Loucy (cell line): Measurements from ENCODE around the gene RPRD1A.

Source experiments
- H2AFZ ChIP-seq: fragments of 200-600 bp; sonication (generic); 2 replicates; pipeline ENCODE4 v1.6.0; 2016; ENCODE audit warnings: antibody characterized with exemption, mild to moderate bottlenecking, low read length, moderate library complexity
- H3F3A ChIP-seq: fragments of 200-600 bp; 2 replicates; pipeline ENCODE4 v1.6.0; 2016; ENCODE audit warnings: antibody characterized with exemption, low read depth, mild to moderate bottlenecking
- H3K27me3 ChIP-seq: fragments of 200-600 bp; sonication (generic); 2 replicates; pipeline ENCODE4 v1.6.1; 2014; ENCODE audit warnings: low read length, mild to moderate bottlenecking; ENCODE audit not compliant: insufficient read depth, poor library complexity, severe bottlenecking
- H3K36me3 ChIP-seq: fragments of 200-600 bp; sonication (generic); 2 replicates; pipeline ENCODE4 v1.6.1; 2016; ENCODE audit warnings: low read length; ENCODE audit not compliant: insufficient read depth
- H3K4me1 ChIP-seq: fragments of 200-600 bp; sonication (generic); 2 replicates; pipeline ENCODE4 v1.5.1; 2014; ENCODE audit warnings: low read length, mild to moderate bottlenecking; ENCODE audit not compliant: insufficient read depth, poor library complexity, severe bottlenecking
- H3K4me2 ChIP-seq: fragments of 200-600 bp; sonication (generic); 2 replicates; pipeline ENCODE4 v1.6.0; 2014; ENCODE audit warnings: antibody characterized with exemption, low read length, low read depth, mild to moderate bottlenecking; ENCODE audit not compliant: poor library complexity, severe bottlenecking
- H3K4me3 ChIP-seq: fragments of 200-600 bp; sonication (generic); 2 replicates; pipeline ENCODE4 v1.5.1; 2014; ENCODE audit warnings: low read length, mild to moderate bottlenecking, mixed read lengths; ENCODE audit not compliant: poor library complexity, severe bottlenecking
- H3K79me2 ChIP-seq: fragments of 200-600 bp; sonication (generic); 2 replicates; pipeline ENCODE4 v1.6.1; 2014; ENCODE audit warnings: low read length; ENCODE audit not compliant: insufficient read depth
- H3K9ac ChIP-seq: fragments of 200-600 bp; sonication (generic); 2 replicates; pipeline ENCODE4 v1.6.0; 2014; ENCODE audit warnings: mild to moderate bottlenecking, low read depth, low read length, moderate library complexity; ENCODE audit not compliant: poor library complexity, severe bottlenecking
- H3K9me2 ChIP-seq: fragments of 200-600 bp; sonication (generic); replicated peaks from 2 replicates; pipeline ENCODE4 v1.6.1; 2016; ENCODE audit warnings: low read depth, low read length, mixed read lengths
- H3K9me3 ChIP-seq: fragments of 200-600 bp; sonication (generic); 2 replicates; pipeline ENCODE4 v1.6.1; 2014; ENCODE audit warnings: mild to moderate bottlenecking, antibody characterized with exemption, low read length, low read depth; ENCODE audit not compliant: insufficient read depth
- H4K20me1 ChIP-seq: fragments of 200-600 bp; sonication (generic); 2 replicates; pipeline ENCODE4 v1.6.0; 2014; ENCODE audit warnings: antibody characterized with exemption, low read length, mild to moderate bottlenecking; ENCODE audit not compliant: insufficient read depth, poor library complexity, severe bottlenecking
- EZH2phosphoT487 ChIP-seq: fragments of 200-600 bp; IDR thresholded peaks from 2 replicates; pipeline ENCODE4 v1.6.1; 2018; ENCODE audit warnings: antibody characterized with exemption, mild to moderate bottlenecking, moderate library complexity, borderline replicate concordance
- TF ChIP-seq, protein P1 (sequence below): fragments of 200-600 bp; sonication (generic); conservative IDR thresholded peaks from 2 replicates; pipeline ENCODE4 v1.5.1; 2014; ENCODE audit warnings: mild to moderate bottlenecking, antibody characterized with exemption, low read length

RPRD1A gene

DNA sequence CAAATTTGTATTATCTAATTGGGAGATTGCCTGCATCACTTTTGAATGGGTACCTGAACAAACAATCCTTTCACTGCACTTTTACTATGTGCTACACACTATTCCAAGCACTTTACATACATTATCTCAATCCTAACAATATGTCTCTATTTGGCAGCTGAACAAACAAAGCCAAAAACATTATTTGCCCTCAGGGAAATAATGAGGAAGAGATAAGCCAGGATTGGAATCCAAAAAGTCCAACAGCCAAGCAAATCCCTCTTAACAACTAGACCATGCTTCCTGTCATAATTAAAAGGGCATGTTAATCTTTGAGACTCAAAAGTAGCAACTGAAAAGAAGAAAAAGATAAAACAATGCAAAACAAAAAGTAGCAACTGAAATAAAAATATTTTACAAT is 32.1 kb downstream of the RPRD1A start:
- Histone ChIP-seq H3K27me3 (no peaks in the 10 kb centered on the region), H3K79me2 (peaks cover 79% of the 10 kb centered on the region), H3K4me1 (peaks cover 20% of the 10 kb centered on the region), H2AFZ (no peak overlapping the region), H3K36me3 (peaks cover 49% of the 10 kb centered on the region), H3K9ac (no peak overlapping the region), H3K4me2 (no peak overlapping the region), H3K9me2 (no peaks in the 10 kb centered on the region), H3K9me3 (peaks cover 18% of the 10 kb centered on the region), H4K20me1 (peaks cover 27% of the 10 kb centered on the region), H3F3A (no peaks in the 10 kb centered on the region), H3K4me3 (no peak overlapping the region)
- TF ChIP-seq EZH2phosphoT487, result no peak
- TF ChIP-seq, protein P1, sequence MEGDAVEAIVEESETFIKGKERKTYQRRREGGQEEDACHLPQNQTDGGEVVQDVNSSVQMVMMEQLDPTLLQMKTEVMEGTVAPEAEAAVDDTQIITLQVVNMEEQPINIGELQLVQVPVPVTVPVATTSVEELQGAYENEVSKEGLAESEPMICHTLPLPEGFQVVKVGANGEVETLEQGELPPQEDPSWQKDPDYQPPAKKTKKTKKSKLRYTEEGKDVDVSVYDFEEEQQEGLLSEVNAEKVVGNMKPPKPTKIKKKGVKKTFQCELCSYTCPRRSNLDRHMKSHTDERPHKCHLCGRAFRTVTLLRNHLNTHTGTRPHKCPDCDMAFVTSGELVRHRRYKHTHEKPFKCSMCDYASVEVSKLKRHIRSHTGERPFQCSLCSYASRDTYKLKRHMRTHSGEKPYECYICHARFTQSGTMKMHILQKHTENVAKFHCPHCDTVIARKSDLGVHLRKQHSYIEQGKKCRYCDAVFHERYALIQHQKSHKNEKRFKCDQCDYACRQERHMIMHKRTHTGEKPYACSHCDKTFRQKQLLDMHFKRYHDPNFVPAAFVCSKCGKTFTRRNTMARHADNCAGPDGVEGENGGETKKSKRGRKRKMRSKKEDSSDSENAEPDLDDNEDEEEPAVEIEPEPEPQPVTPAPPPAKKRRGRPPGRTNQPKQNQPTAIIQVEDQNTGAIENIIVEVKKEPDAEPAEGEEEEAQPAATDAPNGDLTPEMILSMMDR, result no peak

DNA sequence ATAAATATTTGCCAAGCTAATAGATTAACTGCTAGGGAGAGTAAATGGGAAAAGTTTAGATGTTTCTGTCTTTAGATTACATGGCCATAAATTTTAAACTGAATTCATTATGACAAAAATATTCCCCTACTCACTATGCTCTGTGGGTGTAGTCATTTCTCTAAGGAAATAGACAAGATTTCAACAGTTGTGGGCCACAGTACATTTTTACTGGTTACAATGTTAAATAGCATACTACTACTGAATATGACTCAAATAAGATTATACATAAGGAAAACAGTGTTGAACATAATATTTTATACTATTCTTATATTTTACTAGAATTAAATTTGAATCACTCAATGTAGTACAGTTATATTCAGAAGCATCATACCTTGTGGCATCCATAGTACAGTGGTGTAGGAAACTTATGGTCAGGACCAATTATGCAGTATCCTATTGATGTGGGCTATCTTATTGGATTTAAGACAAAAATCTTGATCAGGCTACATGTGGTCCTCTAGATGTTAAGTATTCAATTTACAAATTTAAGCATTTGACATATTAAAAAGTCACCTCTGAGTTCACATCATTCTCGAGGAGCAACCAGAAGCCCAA is 33.0 kb downstream of the RPRD1A start:
- H3K9me3 ChIP-seq, result peaks cover 18% of the 10 kb centered on the region
- no peaks in the 10 kb centered on the region for H3K27me3 ChIP-seq
- no peak overlapping the region for H3K4me3 ChIP-seq
- H3K79me2 ChIP-seq, result peaks cover 70% of the 10 kb centered on the region
- H3K9me2 ChIP-seq, result no peaks in the 10 kb centered on the region
- H4K20me1 ChIP-seq, result peaks cover 27% of the 10 kb centered on the region
- peaks cover 51% of the 10 kb centered on the region for H3K36me3 ChIP-seq
- H3K4me2 ChIP-seq, result no peak overlapping the region
- H3F3A ChIP-seq, result no peaks in the 10 kb centered on the region
- no peak overlapping the region for H3K9ac ChIP-seq
- TF ChIP-seq, protein P1, result no peak
- TF ChIP-seq EZH2phosphoT487, result no peak
- H3K4me1 ChIP-seq, result peaks cover 20% of the 10 kb centered on the region
- no peak overlapping the region for H2AFZ ChIP-seq

DNA sequence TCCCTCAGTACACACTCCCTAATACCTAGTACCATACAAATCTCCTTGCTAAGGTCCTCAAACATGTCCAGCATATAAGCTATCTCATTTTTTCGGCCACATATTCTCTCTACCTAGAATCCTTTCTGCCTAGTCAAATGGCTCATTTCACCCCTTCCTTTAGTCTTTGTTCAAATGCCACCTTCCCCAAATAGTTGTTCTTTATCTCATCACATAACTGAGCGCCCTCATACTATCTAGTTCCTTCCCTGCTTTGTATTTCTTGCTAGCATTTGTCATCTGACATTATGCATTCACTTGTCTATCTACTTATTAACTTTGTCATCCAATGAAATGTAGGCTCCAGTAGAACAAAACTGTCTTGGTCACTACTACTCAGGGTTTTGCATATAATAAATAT is 35.5 kb downstream of the RPRD1A start:
- peaks cover 47% of the 10 kb centered on the region for H3K79me2 ChIP-seq
- no peak overlapping the region for H3K4me2 ChIP-seq
- no peak overlapping the region for H3K4me3 ChIP-seq
- TF ChIP-seq, protein P1, result no peak
- no peak for TF ChIP-seq EZH2phosphoT487
- H3K27me3 ChIP-seq, result no peaks in the 10 kb centered on the region
- no peak overlapping the region for H2AFZ ChIP-seq
- H3F3A ChIP-seq, result no peaks in the 10 kb centered on the region
- no peak overlapping the region for H3K9ac ChIP-seq
- H3K36me3 ChIP-seq, result peaks cover 50% of the 10 kb centered on the region; the same call in 1 of the 2 replicates
- H3K4me1 ChIP-seq, result peaks cover 20% of the 10 kb centered on the region
- H3K9me3 ChIP-seq, result no peaks in the 10 kb centered on the region
- H4K20me1 ChIP-seq, result peaks cover 27% of the 10 kb centered on the region
- H3K9me2 ChIP-seq, result no peaks in the 10 kb centered on the region
